ENCODE results near the gene MTCH1. TPM values are rescaled to one million over a fixed set of nuclear protein-coding genes. Genes with fewer than 3 reads are reported as not detected.

MTCH1 gene
- total and polyA plus RNA-seq, 9 of the 15 experiments (the other 6 are each of a cell fraction or from before 2014, with no cell fraction given): 7.9 to 161 (median 118) TPM

- TF ChIP-seq E2F6 (IDR thresholded peaks at IDR 0.05; ENCODE audit: borderline replicate concordance in 1 of 2, extremely low read depth in 1 of 2, insufficient read depth in 1 of 2, insufficient read length in 1 of 2, low read depth in 1 of 2, low read length in 1 of 2, poor library complexity in 1 of 2, severe bottlenecking in 1 of 2) (no peak), SMAD3 (CRISPR knock-in tag; conservative IDR thresholded peaks at IDR 0.05) (no peak), TRIM28 (IDR thresholded peaks at IDR 0.05) (no peak), MEF2A (IDR thresholded peaks at IDR 0.05; ENCODE audit: control insufficient read depth, low read depth, low read length) (no peak), ZNF785 (CRISPR knock-in tag; IDR thresholded peaks at IDR 0.05) (no peak), PCBP1 (IDR thresholded peaks at IDR 0.05; ENCODE audit: low read depth, low read length, poor library complexity, severe bottlenecking) (no peak), WHSC1 (IDR thresholded peaks at IDR 0.05; ENCODE audit: low read length) (no peak), KLF16 (IDR thresholded peaks at IDR 0.05) (0 out of 2 replicates have a peak, but pooled peaks have one; percentile 28), RBM14 (IDR thresholded peaks at IDR 0.05; ENCODE audit: borderline replicate concordance, insufficient read depth, low read depth, low read length) (no peak), ZC3H4 (CRISPR knock-in tag; IDR thresholded peaks at IDR 0.05; ENCODE audit: borderline replicate concordance) (no peak), EGR1 (conservative IDR thresholded peaks at IDR 0.05) (no peak), CTCFL (IDR thresholded peaks at IDR 0.05; ENCODE audit: borderline replicate concordance, insufficient read depth, low read depth, low read length, poor library complexity, severe bottlenecking) (no peak), ZNF780A (CRISPR knock-in tag; IDR thresholded peaks at IDR 0.05) (no peak), STAT5A (IDR thresholded peaks at IDR 0.05; ENCODE audit: borderline replicate concordance, low read length) (no peak), ZNF23 (CRISPR knock-in tag; IDR thresholded peaks at IDR 0.05) (no peak), ZNF175 (CRISPR knock-in tag; IDR thresholded peaks at IDR 0.05; ENCODE audit: low read depth) (no peak), NFIX (CRISPR knock-in tag; IDR thresholded peaks at IDR 0.05; ENCODE audit: low read depth) (no peak), HDAC6 (IDR thresholded peaks at IDR 0.05; ENCODE audit: low read depth, low read length) (no peak), MAFK (IDR thresholded peaks at IDR 0.05; ENCODE audit: low read length) (peak; percentile 17; the same call in 1 of the 2 replicates), KAT7 (CRISPR knock-in tag; IDR thresholded peaks at IDR 0.05; ENCODE audit: borderline replicate concordance) (0 out of 2 replicates have a peak, but pooled peaks have one; percentile 56)
- TF ChIP-seq, protein P1, sequence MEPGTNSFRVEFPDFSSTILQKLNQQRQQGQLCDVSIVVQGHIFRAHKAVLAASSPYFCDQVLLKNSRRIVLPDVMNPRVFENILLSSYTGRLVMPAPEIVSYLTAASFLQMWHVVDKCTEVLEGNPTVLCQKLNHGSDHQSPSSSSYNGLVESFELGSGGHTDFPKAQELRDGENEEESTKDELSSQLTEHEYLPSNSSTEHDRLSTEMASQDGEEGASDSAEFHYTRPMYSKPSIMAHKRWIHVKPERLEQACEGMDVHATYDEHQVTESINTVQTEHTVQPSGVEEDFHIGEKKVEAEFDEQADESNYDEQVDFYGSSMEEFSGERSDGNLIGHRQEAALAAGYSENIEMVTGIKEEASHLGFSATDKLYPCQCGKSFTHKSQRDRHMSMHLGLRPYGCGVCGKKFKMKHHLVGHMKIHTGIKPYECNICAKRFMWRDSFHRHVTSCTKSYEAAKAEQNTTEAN (CRISPR knock-in tag; IDR thresholded peaks at IDR 0.05): peak; percentile 78; the same call in 1 of the 2 replicates
- TF ChIP-seq, protein P2, sequence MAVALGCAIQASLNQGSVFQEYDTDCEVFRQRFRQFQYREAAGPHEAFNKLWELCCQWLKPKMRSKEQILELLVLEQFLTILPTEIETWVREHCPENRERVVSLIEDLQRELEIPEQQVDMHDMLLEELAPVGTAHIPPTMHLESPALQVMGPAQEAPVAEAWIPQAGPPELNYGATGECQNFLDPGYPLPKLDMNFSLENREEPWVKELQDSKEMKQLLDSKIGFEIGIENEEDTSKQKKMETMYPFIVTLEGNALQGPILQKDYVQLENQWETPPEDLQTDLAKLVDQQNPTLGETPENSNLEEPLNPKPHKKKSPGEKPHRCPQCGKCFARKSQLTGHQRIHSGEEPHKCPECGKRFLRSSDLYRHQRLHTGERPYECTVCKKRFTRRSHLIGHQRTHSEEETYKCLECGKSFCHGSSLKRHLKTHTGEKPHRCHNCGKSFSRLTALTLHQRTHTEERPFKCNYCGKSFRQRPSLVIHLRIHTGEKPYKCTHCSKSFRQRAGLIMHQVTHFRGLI (CRISPR knock-in tag; IDR thresholded peaks at IDR 0.05): no peak
These were observed 32.4 kb upstream of the MTCH1 start (continued) for GRCh38 chr6:37018198-37019064.
